ENCODE measurements around the gene APH1A.

DNA sequence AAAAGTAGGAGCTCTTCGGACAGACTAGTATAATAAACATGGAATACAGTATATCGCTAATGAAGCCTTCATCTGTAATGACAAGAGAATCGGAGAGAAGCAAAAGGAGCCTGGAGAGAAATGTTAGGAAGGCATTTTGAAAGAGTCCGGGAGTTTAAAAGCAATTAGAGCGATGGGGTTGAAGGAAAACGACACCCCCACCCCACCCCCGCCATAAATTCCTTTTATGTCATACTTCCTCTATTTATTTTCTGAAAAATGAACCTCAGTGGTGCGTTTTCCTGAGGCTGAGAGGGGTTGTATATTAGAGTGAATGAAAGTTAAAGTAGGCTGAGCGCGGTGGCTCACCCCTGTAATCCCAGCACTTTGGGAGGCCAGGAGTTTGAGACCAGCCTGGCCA is 635 bp upstream of the APH1A start:
- TF ChIP-seq, protein P1, sequence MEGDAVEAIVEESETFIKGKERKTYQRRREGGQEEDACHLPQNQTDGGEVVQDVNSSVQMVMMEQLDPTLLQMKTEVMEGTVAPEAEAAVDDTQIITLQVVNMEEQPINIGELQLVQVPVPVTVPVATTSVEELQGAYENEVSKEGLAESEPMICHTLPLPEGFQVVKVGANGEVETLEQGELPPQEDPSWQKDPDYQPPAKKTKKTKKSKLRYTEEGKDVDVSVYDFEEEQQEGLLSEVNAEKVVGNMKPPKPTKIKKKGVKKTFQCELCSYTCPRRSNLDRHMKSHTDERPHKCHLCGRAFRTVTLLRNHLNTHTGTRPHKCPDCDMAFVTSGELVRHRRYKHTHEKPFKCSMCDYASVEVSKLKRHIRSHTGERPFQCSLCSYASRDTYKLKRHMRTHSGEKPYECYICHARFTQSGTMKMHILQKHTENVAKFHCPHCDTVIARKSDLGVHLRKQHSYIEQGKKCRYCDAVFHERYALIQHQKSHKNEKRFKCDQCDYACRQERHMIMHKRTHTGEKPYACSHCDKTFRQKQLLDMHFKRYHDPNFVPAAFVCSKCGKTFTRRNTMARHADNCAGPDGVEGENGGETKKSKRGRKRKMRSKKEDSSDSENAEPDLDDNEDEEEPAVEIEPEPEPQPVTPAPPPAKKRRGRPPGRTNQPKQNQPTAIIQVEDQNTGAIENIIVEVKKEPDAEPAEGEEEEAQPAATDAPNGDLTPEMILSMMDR (IDR thresholded peaks at IDR 0.05; ENCODE audit: low read length) = no peak
- TF ChIP-seq EZH2 (IDR thresholded peaks at IDR 0.05; ENCODE audit: borderline replicate concordance, low read length) = no peak

Measured in OCI-LY1 (cell line).